A673 (cell line): ENCODE data around the gene NEURL1B. TPM values are rescaled to one million over a fixed set of nuclear protein-coding genes. Genes with fewer than 3 reads are reported as not detected.

Source experiments
- Bru-seq: library from RNA; stranded (reverse); fragments of 400-500 nt; gene quantifications from one replicate; lab custom pipeline; 2021; lab: Mats Ljungman, UMichigan
- BruChase-seq, 2 experiments: library from RNA; stranded (reverse); fragments of 400-500 nt; gene quantifications; one replicate each; lab custom pipeline; 2021; lab: Mats Ljungman, UMichigan
- BruUV-seq: library from RNA; stranded (reverse); fragments of 400-500 nt; replicated peaks from 2 replicates; lab custom pipeline; 2021; lab: Mats Ljungman, UMichigan
- CTCF ChIA-PET: fragments of 300-600 bp; sonication (Branson Sonifier 250); formaldehyde crosslinking; loops from one replicate; lab custom pipeline; 2022; ENCODE audit warnings: antibody characterized with exemption; lab: Charles Lee
- POLR2A ChIA-PET: fragments of 300-600 bp; sonication (Branson Sonifier 250); formaldehyde crosslinking; loops from one replicate; lab custom pipeline; 2022; ENCODE audit warnings: antibody characterized with exemption; ENCODE audit not compliant: low non-redundant PET; lab: Charles Lee
- DNase-seq: peaks from one replicate; pipeline ENCODE4 v3.0.0-alpha.2; 2015; ENCODE audit warnings: low spot score
- H3K27ac ChIP-seq: fragments of 200-600 bp; sonication (generic); 2 replicates; pipeline ENCODE4 v1.5.1; 2016; ENCODE audit warnings: mixed run types, low read depth, mild to moderate bottlenecking, mixed read lengths, antibody characterized with exemption, low read length; ENCODE audit not compliant: poor library complexity, severe bottlenecking
- H3K27me3 ChIP-seq: fragments of 200-600 bp; sonication (generic); replicated peaks from 2 replicates; pipeline ENCODE4 v1.6.1; 2017; ENCODE audit warnings: mixed run types, low read depth, mild to moderate bottlenecking, mixed read lengths, antibody characterized with exemption, low read length; ENCODE audit not compliant: insufficient read depth, poor library complexity
- H3K36me3 ChIP-seq: fragments of 200-600 bp; sonication (generic); 2 replicates; pipeline ENCODE4 v1.6.1; 2016; ENCODE audit warnings: mixed run types, mild to moderate bottlenecking, mixed read lengths, antibody characterized with exemption, low read length; ENCODE audit not compliant: insufficient read depth, poor library complexity, severe bottlenecking
- H3K4me1 ChIP-seq: fragments of 200-600 bp; sonication (generic); 2 replicates; pipeline ENCODE4 v1.6.1; 2017; ENCODE audit warnings: mixed run types, mild to moderate bottlenecking, mixed read lengths, antibody characterized with exemption, low read length; ENCODE audit not compliant: insufficient read depth, poor library complexity, severe bottlenecking
- H3K4me3 ChIP-seq: fragments of 200-600 bp; sonication (generic); 2 replicates; pipeline ENCODE4 v1.5.1; 2016; ENCODE audit warnings: low read depth, mixed run types, mild to moderate bottlenecking, mixed read lengths, low read length; ENCODE audit not compliant: poor library complexity, severe bottlenecking
- H3K9me3 ChIP-seq: fragments of 200-600 bp; sonication (generic); 2 replicates; pipeline ENCODE4 v1.6.1; 2016; ENCODE audit warnings: mixed run types, low read depth, mild to moderate bottlenecking, mixed read lengths, antibody characterized with exemption, low read length; ENCODE audit not compliant: poor library complexity, severe bottlenecking
- CTCF ChIP-seq: fragments of 300-800, 200-600 bp; sonication (generic); conservative IDR thresholded peaks from 2 replicates; pipeline ENCODE4 v1.5.1; 2017; ENCODE audit warnings: low read depth, mild to moderate bottlenecking, antibody characterized with exemption, low read length, moderate library complexity, mixed read lengths
- EZH2 ChIP-seq: fragments of 200-600 bp; sonication (generic); IDR thresholded peaks from 2 replicates; pipeline ENCODE4 v1.6.1; 2017; ENCODE audit warnings: borderline replicate concordance, low read depth, mild to moderate bottlenecking, mixed read lengths, antibody characterized with exemption, low read length; ENCODE audit not compliant: poor library complexity, severe bottlenecking
- intact Hi-C: fragments of 100-400 bp; cut with micrococcal nuclease; formaldehyde crosslinking; loops from one replicate; pipeline ENCODE4 v1.10.0; 2022; ENCODE audit not compliant: unreplicated experiment
- long read RNA-seq: library from polyadenylated mRNA; stranded (forward); transcript quantifications from one replicate; pipeline ENCODE4 v2.0.0, GENCODE V29; 2022
- total RNA-seq: library from RNA; stranded (reverse); gene quantifications from 2 replicates; pipeline ENCODE4 v1.2.3, GENCODE V29; 2021

Gene NEURL1B
- total RNA-seq (5.1 and 5.7 TPM in 2 replicates), Bru-seq, nascent RNA (percentile 50 among the genes with signal in this experiment), BruChase-seq, experiment 1, labeled RNA remaining after a 2-hour chase (percentile 50 among the genes with signal in this experiment), BruChase-seq, experiment 2, labeled RNA remaining after a 6-hour chase (percentile 45 among the genes with signal in this experiment)
- long read RNA-seq, partial matches to known transcripts, result 0 of 3 reads
- long read RNA-seq, other reads (novel, unspliced or antisense), result 3 of 3 reads

GRCh38 chr5:172640822-172641358, at the start of gene NEURL1B:
Gene NEURL1B, plus strand, starts transcription at chr5:172641263. Its CDS starts 144 bp downstream, at chr5:172641407.
- Histone ChIP-seq H3K4me1 (peaks cover 6% of the 10 kb centered on the region), H3K27ac (peak within 1 kb of the TSS; percentile 83), H3K27me3 (no peaks in the 10 kb centered on the region), H3K9me3 (no peaks in the 10 kb centered on the region), H3K36me3 (no peaks in the 10 kb centered on the region), H3K4me3 (peak within 1 kb of the TSS; percentile 74)
- peak; percentile 79 for DNase-seq
- intact Hi-C loops, result no loop called here
- TF ChIP-seq CTCF (no peak), EZH2 (no peak)
- ChIA-PET CTCF (no interaction called here), POLR2A (no interaction called here)
- BruUV-seq, result no TSS peak

GRCh38 chr5:172591636-172592035, 49.4 kb upstream of the NEURL1B start:
- intact Hi-C loops, result no loop called here
- Histone ChIP-seq H3K4me3 (no peak overlapping the region), H3K4me1 (no peaks in the 10 kb centered on the region), H3K36me3 (no peaks in the 10 kb centered on the region), H3K9me3 (no peaks in the 10 kb centered on the region), H3K27me3 (no peaks in the 10 kb centered on the region), H3K27ac (no peak overlapping the region)
- no TSS peak for BruUV-seq
- TF ChIP-seq CTCF, result no peak
- no peak for TF ChIP-seq EZH2
- DNase-seq, result no peak
- ChIA-PET POLR2A (no interaction called here), CTCF (no interaction called here)

DNA sequence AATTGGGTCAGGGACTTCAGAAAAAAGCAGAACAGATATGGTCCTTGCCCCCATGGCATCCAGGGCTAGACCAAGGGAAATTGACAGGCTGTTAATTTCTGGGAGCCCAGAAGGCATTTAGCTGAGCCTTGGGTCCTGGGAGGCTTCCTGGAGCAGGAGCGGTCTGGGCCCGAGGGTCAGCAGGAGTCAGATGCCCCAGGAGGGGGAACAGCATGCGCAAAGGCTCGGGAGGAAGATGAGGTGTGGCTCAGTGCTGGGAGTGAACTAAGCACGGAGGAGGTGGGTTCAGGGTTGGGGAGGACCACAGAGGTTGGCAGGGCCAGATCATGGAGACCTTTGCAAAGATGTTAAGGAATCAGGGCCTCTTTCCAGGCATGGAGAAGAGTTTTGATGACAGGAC, 48.2 kb upstream of the NEURL1B start:
- no peaks in the 10 kb centered on the region for H3K4me1 ChIP-seq
- ChIA-PET POLR2A (no interaction called here), CTCF (no interaction called here)
- H3K9me3 ChIP-seq, result no peaks in the 10 kb centered on the region
- no peak overlapping the region for H3K4me3 ChIP-seq
- no TSS peak for BruUV-seq
- TF ChIP-seq CTCF (no peak), EZH2 (no peak)
- no peaks in the 10 kb centered on the region for H3K27me3 ChIP-seq
- no peaks in the 10 kb centered on the region for H3K36me3 ChIP-seq
- DNase-seq, result no peak
- no peak overlapping the region for H3K27ac ChIP-seq
- intact Hi-C loops, result no loop called here
